GM18519 (cell line): ENCODE results near the gene FFAR3.
"Not testable (repeated sequence)": the region's sequence is repeated elsewhere in the genome, so short reads cannot be mapped to it uniquely, and the experiment has no call there.

Experiments used
- ATAC-seq: cut with Tn5 transposase; IDR thresholded peaks from one replicate; pipeline ENCODE4 v1.9.1; 2021; ENCODE audit warnings: mild to moderate bottlenecking, moderate library complexity; ENCODE audit not compliant: unreplicated experiment, low FRiP score

The FFAR3 gene

DNA sequence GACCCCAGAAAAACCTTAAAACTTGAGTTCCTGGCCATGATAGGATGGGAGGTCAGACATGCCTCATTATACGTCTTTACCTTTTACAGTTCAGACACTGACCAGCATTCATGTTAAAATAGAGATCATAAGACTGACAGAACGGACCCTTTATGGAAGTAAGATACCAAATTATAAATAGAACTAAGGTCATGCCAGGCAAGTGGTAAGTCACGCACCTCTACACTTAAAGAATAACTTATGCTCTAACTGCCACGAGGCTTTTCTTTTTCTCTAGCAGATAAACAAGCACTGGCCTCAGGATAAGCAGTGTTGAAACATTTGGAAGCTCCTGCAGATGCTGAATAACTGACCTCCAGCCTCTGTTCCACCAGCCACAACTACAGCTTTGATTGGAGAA is 41.0 kb downstream of the FFAR3 start:
- ATAC-seq = no peak

DNA sequence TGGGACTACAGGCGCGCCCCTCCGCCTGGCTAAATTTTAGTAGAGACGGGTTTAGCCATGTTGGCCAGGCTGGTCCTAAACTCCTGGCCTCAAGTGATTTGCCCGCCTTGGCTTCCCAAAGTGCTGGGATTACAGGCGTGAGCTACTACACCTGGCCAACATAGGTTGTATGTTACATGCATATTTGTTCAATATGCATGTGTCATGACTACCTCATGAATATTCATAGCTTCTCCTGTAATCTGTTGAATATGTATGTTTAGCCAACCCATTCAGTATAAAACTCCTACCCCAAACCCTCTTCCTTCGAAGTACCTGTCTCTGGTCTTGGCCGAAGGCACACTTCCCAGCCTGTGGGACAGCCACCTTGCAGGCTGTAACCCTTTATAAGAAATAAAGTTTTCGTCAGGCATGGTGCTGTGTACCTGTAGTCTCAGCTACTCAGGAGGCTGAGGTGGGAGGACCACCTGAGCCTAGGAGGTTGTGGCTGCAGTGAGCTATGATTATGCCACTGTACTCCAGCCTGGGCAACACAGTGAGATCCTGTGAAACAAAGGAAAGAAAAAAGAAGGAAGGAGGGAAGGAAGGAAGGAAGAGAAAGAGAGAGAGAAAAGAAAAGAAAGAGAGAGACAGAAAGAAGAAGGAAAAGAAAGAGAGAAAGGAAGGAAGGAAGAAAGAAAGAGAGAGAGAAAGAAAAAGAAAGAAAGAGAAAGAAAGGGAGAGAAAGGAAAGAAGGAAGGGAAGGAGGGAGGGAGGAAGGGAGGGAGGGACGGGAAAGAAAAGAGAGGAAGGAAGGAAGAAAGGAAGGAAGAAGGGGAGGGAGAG is 41.9 kb downstream of the FFAR3 start:
- ATAC-seq = no peak

DNA sequence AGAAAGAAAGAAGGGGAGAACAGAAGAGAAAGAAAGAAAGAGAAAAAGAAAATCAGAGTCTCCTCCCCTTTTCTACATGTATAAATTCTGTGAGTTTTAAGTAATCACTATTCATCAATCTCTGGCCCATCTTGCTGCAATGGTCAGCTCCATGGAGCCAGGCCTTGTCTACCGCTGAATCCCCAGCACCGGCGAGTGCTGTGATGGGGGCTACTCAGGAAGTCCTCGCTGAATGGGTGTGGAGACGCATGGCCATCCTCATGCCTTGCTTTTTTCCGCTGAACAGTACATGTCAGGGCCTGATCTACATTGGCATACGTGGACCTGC is 42.5 kb downstream of the FFAR3 start:
- no peak for ATAC-seq

DNA sequence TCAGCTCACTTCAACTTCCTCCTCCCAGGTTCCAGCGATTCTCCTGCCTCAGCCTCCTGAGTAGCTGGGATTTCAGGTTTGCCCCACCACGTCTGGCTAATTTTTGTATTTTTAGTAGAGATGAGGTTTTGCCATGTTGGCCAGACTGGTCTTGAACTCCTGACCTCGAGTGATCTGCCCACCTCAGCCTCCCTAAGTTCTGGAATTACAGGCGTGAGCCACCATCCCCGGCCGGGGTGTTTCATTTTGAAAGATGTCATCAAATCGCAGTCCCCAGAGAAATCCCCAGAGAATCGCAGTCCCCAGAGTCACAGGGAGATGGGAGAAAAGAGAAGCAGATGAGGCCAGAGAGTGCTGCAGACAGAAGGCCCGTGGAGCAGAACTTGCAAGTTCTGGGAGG is 43.2 kb downstream of the FFAR3 start:
- not testable (repeated sequence) for ATAC-seq

DNA sequence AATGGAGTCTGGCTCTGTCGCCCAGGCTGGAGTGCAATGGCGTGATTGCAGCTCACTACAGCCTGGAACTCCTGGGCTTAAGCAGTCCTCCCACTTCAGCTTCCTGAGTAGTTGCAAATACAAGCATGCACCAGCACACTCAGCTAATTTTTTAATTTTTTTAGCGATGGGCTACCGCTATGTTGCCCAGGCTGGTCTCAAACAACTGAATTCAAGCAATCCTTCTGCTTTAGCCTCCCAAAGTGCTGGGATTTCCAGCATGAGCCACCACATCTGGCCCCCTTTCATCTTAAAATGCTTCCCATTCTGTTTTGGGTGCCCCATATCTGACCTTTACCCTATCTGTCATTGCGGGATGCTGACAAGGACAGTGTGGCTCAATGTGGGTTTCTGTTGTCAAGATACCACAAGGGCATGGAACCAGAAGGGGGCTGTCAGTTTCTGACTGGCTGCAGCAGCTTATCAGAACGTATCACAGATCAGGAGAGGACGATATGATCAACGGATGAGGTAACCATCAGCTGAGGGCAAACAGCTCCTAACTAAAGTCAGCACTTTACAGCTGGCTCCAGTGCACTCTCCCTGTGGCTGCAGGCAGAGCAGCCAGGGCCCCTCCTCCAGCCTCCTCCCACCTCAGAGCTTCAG is 45.0 kb downstream of the FFAR3 start:
- ATAC-seq = no peak

DNA sequence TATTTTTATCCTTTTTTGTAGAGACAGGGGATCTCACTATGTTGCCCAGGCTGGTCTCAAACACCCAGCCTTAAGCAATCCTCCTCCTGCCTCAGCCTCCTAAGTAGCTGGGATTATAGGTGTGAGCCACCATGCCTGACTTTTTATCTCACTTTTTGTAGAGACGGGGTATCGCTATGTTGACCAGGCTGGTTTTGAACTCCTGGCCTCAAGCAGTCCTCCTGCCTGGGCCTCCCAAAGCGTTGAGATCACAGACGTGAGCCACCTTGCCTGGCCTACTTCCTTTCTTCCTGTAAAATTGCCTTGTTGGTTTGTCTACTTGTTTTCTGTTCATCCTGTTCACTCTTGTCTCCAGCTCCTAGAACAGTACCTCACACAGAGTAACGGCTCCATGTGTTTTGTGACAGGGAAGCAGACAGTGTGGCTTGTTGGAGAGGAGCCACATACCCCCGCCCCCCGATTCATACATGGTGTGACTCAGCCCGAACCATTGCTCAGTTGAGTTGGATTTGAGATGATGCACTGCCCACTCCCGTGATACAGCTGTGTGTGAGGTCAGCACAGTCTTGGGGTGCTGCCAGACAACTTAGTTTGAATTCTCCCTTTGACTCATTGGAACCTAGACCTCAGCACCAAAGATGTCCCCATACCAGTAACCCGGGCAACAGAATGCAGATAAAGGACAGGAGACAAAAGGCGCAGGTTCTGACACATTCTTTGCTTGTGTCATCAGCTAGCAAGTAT is 46.8 kb downstream of the FFAR3 start:
- no peak for ATAC-seq

DNA sequence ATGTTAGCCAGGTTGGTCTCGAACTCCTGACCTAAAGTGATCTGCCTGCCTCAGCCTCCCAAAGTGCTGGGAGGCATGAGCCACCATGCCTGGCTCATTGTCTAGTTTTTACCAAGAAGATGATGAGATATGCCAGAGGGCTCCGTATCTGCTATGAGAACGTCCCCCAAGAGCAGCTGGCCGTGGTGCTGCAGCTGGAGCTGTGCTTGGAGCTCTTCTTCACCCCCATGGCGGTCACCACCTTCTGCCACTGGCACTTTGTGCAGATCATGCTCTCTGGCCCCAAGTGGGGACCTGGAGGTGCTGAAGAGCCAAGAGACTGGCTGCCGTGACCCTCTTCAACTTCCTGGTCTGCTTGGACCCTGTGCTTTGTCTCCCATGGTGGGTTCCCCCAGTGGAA is 49.4 kb downstream of the FFAR3 start:
- no peak for ATAC-seq

DNA sequence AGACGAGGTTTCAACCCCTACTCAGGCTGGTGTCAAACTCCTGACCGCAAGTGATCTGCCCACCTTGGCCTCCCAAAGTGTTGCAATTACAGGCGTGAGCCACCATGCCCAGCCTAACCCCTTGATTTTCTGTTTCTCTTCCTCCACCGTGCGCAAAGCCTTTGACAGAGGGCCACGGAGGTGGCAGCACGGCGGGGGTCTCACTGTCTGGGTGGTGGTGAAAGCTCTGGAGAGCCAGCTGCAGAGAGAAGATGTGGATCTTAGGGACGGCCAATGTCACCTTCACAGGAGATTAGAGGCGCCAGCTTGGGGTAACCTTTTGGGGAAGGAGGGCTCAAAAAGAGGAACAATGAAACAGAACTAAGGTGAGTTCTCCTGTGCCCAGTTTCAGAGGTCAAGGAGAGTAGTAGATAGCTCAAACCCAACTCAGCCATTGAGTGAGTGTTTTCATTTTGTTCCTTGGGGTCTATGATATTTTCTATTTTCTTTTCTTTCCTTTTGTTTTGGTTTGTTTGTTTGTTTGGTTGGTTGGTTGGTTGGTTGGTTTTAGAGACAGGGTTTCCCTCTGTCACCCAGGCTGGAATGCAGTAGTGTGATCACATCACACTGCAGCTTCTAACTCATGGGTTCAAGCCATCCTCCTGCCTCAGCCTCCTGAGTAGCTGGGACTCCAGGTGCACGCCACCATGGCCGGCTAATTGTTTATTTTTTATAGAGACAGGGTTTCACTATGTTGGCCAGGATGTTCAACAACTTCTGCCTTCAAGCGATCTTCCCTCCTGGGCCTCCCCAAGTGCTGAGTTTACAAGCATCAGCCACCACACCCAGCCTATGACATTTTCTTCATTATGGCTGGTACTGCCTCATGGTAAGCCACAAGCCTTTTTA is 50.3 kb downstream of the FFAR3 start:
- no peak for ATAC-seq

DNA sequence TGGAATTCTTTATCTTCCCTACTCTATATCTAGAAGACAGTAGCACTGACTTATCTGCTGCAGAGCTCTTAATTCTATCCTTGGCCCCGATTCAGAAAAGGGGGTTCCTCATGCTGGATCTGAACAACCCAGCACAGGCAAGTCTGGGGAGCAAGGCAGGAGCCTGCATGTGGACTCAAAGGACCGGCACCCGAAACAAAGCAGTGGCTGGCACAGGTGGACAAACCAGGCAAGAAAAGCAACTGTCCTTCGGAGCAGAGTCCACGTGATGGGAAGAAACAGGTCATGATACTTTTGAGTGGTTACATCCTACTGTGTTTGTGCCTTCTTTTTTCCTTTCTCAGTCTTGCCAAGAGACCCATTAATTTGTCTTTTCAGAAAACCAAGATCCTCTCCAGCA is 50.9 kb downstream of the FFAR3 start:
- no peak for ATAC-seq
